ENCODE data around the gene EFHD2. TPM values are rescaled to one million over a fixed set of nuclear protein-coding genes. Genes with fewer than 3 reads are reported as not detected.

EFHD2 gene
- total RNA-seq, 1 experiment from 2014 or later: 69.7 TPM

DNA sequence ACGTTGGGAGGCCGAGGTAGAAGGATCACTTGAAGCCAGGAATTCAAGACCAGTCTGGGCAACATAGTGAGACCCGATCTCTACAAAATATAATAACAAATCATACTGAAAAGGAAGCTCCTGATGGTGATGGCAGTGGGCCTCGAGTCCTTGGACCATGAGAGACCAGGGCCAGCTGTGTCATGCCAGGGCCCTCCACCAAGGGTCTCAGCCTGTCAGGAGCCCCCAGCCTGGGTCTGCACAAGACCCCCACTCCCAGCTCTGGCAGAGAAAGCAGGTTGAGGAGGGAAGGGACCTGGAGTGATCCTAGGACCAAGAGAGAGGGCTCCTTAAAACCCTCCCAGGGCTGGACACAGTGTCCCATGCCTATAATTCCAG lies 21.9 kb downstream of the EFHD2 start:
- TF ChIP-seq SP1 (IDR thresholded peaks at IDR 0.05; ENCODE audit: low read depth) (no peak), CEBPB (IDR thresholded peaks at IDR 0.05; ENCODE audit: low read depth) (no peak), RAD21 (IDR thresholded peaks at IDR 0.05; ENCODE audit: low read depth) (no peak), ATF3 (IDR thresholded peaks at IDR 0.05) (no peak), TCF7L2 (IDR thresholded peaks at IDR 0.05; ENCODE audit: borderline replicate concordance, extremely low read depth, insufficient read depth, insufficient read length) (no peak), SRF (IDR thresholded peaks at IDR 0.05; ENCODE audit: low read depth) (no peak)
- Histone ChIP-seq H3K4me2 (ENCODE audit: low read length) (no peak overlapping the region), H3K4me1 (ENCODE audit: control insufficient read depth in 1 of 2, insufficient read depth in 2 of 2, low read length in 2 of 2) (peaks cover 2 to 43% of the 10 kb centered on the region in 2 experiments; a peak in 3 of 4 replicates), H4K20me1 (ENCODE audit: insufficient read depth) (no peaks in the 10 kb centered on the region), H3K9me3 (ENCODE audit: control insufficient read depth in 1 of 2, insufficient read depth in 1 of 2, low read depth in 1 of 2, low read length in 2 of 2) (no peaks in the 10 kb centered on the region), H3K9me2 (ENCODE audit: insufficient read depth) (no peaks in the 10 kb centered on the region), H3K27ac (ENCODE audit: low read depth, low read length) (no peak overlapping the region), H3K27me3 (ENCODE audit: insufficient read depth, low read length) (no peaks in the 10 kb centered on the region), H3K36me3 (ENCODE audit: control insufficient read depth in 1 of 2, insufficient read depth in 2 of 2, low read length in 2 of 2) (no peaks in the 10 kb centered on the region; a peak in 1 of 4 replicates), H3K9ac (ENCODE audit: low read length) (no peak overlapping the region), H3K4me3 (replicated peaks in 1 of 2; ENCODE audit: low read depth in 1 of 2, low read length in 2 of 2) (no peak overlapping the region), H2AFZ (ENCODE audit: low read depth, low read length, poor library complexity, severe bottlenecking) (no peak overlapping the region), H3K79me2 (ENCODE audit: insufficient read depth, low read length) (no peaks in the 10 kb centered on the region)
- ChIA-PET CTCF (interaction anchor here (1.3 to 4.4 kb wide), 6 partner anchors 13 to 303 kb away, joined by 3 to 48 read pairs (median 4); partner anchors contain the start of gene EFHD2), POLR2A (no interaction called here), RAD21 (ENCODE audit: low non-redundant PET in 1 of 2, low total read pairs in 2 of 2, uncharacterized antibody in 2 of 2, unreplicated experiment in 2 of 2) (interaction anchor here (3.0 to 4.1 kb wide), 2 partner anchors 108 kb away, joined by 15 to 22 read pairs; no protein-coding TSS in a partner anchor)
- no TSS peak for BruUV-seq (replicated peaks)
- no peak for DNase-seq (ENCODE audit: low read depth, low spot score)
- intact Hi-C loops (cut with micrococcal nuclease): loop anchor here (1.0 to 2.0 kb wide), 2 partner anchors 108 to 303 kb away; no protein-coding TSS in a partner anchor
- ATAC-seq: peak; percentile 14; the same call in 1 of the 2 replicates

DNA sequence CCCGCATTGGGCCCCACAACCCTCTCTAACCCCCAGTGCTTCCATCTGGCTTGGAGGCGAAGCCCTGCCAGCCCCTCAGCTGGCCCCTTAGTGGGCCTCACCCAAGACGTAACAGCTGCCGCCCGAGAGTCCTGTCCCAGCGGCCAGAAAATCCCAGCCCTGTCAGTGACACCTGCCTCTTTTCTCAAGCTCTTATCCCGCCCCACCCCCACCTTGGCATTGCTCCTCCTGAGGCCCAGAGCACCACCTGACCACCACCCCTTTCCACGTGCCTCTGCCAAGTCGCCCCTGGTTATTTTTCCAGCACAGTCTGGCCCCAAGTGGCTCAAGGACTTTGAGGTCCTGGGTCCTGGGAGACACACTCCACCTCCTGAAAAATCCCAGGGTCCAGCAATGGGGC lies 22.6 kb downstream of the EFHD2 start:
- intact Hi-C loops (cut with micrococcal nuclease): no loop called here
- ATAC-seq: no peak
- H3K4me2 ChIP-seq (ENCODE audit: low read length): peak overlapping the region; percentile 42; the same call in 1 of the 2 replicates
- no peak for TF ChIP-seq TCF7L2 (IDR thresholded peaks at IDR 0.05; ENCODE audit: borderline replicate concordance, extremely low read depth, insufficient read depth, insufficient read length)
- DNase-seq (ENCODE audit: low read depth, low spot score): no peak
- H3K9me2 ChIP-seq (ENCODE audit: insufficient read depth): no peaks in the 10 kb centered on the region
- ChIA-PET RAD21 (ENCODE audit: low non-redundant PET in 1 of 2, low total read pairs in 2 of 2, uncharacterized antibody in 2 of 2, unreplicated experiment in 2 of 2) (interaction anchor here (3.0 to 4.1 kb wide), 2 partner anchors 108 to 109 kb away, joined by 15 to 22 read pairs; no protein-coding TSS in a partner anchor), CTCF (interaction anchor here (0.6 to 4.4 kb wide), 5 partner anchors 8 to 304 kb away, joined by 3 to 48 read pairs (median 4); partner anchors contain the start of gene EFHD2), POLR2A (no interaction called here)
- H3K4me3 ChIP-seq (replicated peaks in 1 of 2; ENCODE audit: low read depth in 1 of 2, low read length in 2 of 2): no peak overlapping the region
- no peak overlapping the region for H2AFZ ChIP-seq (ENCODE audit: low read depth, low read length, poor library complexity, severe bottlenecking)
- no TSS peak for BruUV-seq (replicated peaks)
- no peaks in the 10 kb centered on the region for H3K9me3 ChIP-seq (ENCODE audit: control insufficient read depth in 1 of 2, insufficient read depth in 1 of 2, low read depth in 1 of 2, low read length in 2 of 2)
- no peaks in the 10 kb centered on the region for H3K79me2 ChIP-seq (ENCODE audit: insufficient read depth, low read length)
- peaks cover 0 to 37% of the 10 kb centered on the region in 2 experiments; a peak in 2 of 4 replicates for H3K4me1 ChIP-seq (ENCODE audit: control insufficient read depth in 1 of 2, insufficient read depth in 2 of 2, low read length in 2 of 2)
- no peaks in the 10 kb centered on the region for H3K27me3 ChIP-seq (ENCODE audit: insufficient read depth, low read length)
- H4K20me1 ChIP-seq (ENCODE audit: insufficient read depth): no peaks in the 10 kb centered on the region
- H3K9ac ChIP-seq (ENCODE audit: low read length): no peak overlapping the region
- no peaks in the 10 kb centered on the region; a peak in 1 of 4 replicates for H3K36me3 ChIP-seq (ENCODE audit: control insufficient read depth in 1 of 2, insufficient read depth in 2 of 2, low read length in 2 of 2)
- H3K27ac ChIP-seq (ENCODE audit: low read depth, low read length): no peak overlapping the region

All from HCT116 (cell line).